HG03571 (cell line): ENCODE results near the gene SOCS7.

Source experiments
- ATAC-seq: cut with Tn5 transposase; IDR thresholded peaks from one replicate; pipeline ENCODE4 v1.9.1; 2021; ENCODE audit not compliant: unreplicated experiment

Gene SOCS7

DNA sequence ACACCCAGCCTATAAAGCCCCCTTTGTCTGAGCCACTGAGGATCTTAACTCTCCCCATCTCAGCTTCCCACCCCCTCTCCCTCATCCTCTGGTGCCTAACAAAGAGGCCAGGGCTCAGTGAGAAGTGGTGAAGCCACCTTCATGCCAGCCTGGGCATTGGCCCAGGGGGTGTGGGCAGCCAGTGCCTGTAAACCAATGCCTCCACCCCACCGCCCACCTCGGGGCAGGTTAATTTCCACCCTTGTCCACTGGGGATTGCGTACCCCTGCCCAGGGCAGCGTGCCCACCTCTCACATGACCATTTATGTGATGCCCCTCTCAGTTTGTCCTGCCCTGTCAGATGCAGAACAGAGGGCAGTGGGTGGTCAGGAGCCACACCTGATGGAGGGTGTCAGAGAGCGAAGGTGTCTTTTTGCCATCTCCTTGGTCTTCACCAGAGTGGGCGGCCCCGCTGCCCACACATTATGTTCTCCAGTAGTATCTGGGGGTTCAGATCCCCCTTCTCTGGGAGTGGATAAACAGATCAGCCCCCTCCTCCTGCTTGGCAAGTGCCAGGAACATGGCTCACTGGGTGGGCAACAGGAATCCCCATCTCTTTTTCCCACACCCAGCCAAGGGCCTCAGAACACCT is 66.5 kb downstream of the SOCS7 start:
- no peak for ATAC-seq

DNA sequence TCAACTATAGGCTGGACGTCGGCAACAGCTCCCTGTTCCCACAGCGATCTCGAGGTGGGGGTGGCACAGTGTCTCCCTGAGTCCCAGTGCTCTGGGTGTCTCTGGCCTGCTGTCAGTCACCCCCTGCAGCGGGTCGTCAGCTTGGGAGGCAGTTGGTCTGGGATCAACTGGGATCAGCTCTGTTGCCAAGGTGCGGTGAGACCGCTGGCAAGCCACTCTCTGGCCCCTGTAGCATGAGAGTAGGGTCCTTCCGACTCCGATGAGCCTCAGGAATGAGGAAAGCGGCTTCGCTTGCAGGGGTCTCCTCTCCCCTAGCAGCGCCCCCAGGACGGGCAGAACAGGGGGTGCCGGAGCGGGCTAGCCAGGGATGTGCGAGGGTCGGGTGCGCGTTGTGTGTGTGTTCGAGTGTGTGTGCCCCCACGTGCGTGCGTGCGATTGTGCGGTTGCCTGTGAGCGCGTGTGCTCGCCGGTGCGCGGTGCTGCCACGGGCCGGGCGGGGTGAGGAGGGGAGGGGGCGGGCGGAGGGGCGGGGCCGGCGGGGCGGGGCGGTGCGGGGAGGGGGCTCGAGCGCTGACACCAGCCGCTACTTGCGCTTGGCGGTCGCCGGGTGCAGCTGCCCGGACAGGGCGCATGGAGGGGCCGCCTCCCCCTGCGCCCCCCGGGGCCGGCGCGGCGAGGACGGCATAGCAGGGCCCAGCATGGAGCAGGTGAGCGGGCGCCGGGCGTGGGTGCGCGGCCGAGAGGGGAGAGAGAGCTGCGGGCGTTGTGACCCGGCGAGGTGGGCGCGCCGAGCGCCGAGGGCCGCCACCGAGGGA is 67.3 kb downstream of the SOCS7 start:
- ATAC-seq = no peak

DNA sequence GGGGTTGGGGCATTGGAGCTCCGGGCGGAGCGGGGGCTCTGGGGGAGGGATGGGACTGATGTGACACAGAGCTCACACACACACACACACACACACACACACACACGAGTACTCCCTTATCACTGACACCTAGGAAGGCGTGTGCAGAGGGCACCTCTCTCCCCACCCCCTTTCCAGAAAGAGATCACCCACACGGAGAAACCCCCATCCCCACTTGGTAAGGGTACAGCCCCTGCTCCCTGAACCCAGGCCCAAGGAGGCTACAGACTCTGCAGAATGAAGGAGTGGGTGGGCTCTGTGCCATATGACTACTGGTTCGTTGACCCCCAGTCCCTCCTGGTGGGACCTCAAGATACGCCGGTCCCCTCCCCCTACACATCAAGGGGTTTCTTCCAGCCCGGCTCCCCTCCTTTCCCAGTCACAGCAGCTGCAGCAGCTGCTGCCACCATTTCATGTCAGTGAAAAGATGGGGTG is 67.9 kb downstream of the SOCS7 start:
- ATAC-seq = no peak

DNA sequence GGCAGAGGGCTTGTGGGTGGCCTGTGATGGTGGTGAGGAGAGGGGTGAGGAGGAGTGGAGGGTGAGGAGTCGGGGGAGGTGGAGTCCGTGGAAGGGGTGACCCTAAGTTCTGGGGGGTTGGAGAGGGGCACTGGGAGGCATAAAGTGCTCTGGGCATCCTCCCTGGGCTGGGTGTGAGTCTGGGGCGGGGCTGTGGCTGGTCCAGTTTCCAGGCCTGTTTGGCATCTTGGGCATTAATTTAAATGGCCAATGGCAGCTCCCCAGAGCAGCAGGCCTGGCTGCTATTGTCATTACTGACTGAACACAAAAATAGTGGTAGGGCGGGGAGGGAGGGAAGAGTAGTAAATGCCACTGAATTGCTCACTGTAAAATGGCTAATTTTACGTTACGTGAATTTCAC is 68.9 kb downstream of the SOCS7 start:
- no peak for ATAC-seq

DNA sequence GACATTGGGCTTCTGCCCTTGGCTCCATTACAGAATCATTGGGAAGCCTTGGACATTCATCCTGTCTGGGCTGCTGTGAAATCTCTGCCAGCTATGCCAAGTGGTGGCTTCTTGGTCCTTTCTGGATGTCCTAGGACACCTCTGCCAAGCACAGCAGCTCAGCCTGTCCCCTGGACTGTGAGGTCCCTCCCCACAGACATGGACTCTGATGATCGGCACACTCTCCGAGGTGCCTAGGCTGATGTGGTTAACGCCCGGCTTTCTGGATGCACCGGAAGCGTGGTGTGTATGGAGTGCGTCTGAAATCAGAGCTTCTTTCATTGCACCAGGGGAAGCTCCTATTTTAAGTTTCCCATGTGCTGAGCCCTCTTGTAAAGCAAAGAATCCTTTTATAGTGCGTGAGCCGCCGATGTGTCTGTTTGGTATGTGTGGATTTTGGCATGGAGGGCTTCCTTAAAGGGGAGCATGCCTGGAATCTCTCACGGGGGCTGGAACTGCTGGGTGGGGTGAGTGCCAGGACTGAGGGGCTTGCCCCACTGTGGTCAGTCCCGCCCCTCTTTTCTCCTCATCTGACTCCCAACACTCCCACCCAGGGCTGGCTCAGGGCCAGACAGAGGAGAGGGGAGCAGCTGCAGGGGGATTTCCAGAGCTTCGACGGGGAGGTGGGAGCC is 69.7 kb downstream of the SOCS7 start:
- ATAC-seq = no peak

DNA sequence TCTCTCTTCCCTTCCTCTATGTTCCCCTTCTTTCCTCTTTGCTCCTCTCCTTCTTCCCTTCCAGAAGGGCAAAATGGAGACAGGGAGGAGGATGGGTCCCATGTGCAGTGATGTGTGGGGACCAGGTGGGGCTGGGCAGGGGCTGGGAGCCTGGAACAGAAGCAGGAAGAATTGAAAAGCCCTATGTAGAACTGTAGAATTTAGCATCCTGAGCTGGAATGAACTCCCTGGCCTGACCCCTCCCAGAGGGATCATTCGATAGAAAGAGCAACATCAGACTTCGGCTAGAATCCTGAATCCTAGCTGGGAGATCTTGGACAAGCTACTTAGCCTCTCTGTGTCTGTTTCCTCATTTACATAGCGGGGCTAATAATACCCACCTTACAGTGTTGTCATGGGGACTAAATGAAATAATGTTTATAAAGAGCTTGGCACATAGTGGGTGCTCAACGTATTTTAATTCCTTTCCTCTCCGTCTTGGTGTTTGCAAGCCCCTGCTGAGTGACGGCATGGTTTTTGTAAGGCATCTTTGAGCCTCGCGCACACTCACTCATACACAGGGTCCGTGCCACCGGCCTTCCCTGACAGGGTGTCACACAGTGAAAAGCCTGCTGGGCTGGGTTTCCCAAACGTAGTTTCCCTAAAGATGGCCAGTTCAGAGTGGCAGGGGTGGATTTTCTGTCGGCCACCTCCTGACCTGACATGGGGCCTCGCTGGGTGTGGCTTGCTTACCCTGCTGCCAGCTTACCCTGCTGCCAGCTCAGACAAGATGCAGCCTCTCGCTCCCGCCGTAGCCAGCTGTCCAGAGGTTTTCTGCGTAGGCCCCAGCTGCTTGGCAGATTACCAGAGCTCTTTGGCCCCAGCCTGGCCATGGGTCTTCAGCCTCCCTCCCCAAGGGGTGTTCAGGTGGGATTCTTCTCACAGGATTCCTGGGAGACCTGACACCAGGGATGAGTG is 70.5 kb downstream of the SOCS7 start:
- ATAC-seq = no peak

DNA sequence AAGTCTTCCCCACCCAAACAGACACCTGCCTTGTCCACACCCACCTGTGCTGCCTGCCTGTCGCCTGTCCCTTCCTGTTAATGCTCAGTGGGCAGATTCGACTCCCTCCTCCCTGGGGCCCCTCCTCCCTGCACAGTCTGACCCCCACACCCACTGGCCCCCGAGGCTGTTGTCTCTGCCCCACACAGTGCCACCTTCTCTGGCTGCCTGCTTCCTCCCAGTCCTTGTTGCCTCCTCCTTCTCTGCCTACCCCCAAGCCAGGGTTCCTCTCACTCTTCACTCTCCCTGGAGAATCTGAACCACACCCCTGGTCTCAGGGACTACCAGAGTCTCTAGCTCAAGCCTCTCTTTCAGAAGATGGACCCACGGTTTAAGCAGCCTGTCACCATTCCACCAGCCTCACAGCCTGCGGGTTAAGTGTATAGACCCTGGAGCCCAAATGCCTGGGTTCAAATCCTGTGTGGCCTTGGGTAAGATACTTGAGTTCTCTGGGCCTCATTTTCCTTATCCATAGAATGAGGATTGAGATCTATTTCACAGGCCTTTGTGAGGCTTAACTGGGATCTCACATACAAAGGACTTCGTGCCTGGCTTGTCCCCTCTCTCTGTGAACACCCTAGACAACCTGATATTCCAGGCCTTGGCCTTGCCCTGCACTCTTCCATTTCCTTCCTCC is 72.8 kb downstream of the SOCS7 start:
- ATAC-seq = no peak

DNA sequence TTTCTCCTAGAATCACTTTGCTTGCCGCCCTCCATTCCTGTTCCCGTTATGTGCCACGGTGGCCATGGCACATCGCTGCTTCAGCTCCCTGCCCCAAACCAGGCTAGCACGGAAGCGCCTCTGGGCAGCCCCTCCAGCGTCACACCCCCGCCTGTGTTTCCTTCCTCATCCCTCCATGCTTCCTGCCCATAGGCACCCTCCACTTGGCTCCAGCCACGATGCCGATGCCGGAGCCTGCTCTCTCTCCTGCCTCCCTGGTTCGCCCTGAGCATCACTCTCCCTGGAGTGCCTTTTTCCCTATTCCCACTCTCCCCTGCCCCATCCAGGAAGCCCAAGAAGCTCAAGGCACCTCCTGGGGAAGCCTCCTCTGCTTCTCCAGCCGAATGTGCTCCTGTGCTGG is 73.4 kb downstream of the SOCS7 start:
- no peak for ATAC-seq

DNA sequence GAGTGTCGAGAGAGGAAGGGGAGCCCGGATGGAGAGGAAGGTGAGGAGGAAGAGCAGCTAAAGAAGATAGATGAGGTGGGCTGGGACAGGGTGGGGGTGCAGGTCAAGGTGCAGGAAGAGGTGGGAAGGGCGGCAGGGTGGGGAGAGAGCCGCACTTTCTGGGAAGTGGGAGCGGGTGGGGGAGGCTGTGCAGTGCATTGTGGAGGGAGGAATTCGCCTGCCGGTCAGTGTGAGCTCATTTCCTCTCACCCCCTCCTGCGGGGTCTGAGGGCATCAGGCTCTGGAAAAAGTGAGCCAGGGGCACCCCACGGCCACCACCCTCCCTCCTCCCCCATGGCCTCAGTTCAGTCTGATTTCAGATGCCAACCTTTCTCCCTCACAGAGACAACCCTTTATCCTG is 74.1 kb downstream of the SOCS7 start:
- ATAC-seq = no peak

DNA sequence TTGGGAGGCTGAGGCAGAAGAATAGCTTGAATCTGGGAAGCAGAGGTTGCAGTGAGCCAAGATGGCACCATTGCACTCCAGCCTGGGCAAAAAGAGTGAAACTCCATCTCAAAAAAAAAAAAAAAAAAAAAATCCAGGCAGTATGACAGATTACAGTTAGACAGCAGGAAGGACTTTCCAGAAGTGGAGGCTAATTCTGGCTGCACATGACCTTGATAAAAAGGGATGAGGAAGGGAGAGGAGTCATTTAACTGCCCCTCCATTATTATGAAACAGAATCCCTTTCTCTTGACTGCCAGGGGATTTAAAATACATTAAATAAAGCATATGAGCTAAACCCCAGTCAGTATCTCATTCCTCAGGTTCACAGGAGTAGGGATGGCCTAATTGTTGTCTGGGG is 74.8 kb downstream of the SOCS7 start:
- ATAC-seq = no peak

DNA sequence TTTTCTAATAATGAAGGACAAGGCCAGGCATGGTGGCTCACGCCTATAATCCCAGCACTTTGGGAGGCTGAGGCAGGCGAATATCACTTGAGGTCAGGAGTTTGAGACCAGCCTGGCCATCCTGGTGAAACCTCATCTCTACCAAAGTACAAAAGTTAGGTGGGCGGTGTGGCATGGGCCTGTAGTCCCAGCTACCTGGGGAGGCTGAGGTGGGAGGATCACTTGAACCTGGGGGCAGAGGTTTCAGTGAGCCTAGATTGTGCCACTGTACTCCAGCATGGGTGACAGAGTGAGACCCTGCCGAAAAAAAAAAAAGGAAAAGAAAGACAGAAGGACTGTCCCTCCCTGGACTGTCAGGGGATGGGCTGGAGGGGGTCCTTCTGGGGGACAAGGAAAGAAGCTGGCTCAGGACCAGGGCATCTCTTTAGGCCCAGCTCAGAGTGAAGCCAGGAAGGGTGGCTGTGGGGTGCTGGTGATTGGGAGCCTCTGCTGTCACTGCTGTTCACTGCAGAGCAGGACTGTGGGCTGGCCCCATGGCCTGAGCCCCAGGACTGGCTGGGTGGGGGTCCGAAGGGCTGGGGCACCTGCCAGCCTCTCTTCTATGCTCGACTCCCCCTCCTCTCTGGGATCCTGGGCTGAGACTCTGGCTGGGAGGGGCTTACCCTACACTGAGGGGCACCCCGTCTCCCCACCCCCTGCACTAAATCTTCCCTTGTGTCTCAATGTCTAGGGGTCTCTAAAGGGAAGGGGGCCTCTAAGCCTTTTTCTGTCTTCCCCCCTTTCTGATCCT is 75.7 kb downstream of the SOCS7 start:
- no peak for ATAC-seq

DNA sequence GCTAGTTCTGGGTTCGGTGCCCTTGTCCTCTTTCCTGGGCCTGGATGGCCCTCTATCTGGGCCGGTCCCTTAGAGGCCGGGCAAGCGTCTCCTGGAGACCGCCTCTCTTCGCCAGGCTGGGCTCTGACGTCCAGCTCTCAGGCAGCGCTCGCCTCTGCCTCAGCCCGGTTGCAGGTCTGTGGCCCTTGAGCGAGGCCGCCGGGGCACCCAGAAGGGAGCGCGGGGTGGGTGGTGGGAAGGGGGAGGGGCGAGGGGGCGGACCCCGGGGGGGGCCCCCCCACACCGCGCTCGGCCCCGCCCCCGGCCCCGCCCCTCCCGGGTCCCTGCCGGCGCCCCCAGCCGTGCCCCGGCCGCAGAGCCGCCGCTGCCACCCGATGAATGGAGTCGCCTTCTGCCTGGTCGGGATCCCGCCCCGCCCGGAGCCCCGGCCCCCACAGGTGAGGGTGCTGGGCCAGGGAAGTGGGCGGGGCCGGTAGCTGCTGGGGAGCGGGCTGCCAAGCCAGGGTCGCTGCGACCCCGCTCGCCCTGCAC is 76.5 kb downstream of the SOCS7 start, which contains the start of gene ARHGAP23:
TSS of gene ARHGAP23 (plus strand) at position 353 of the 531 bp plus-strand sequence. CDS start at position 375, 22 bp downstream.
- no peak for ATAC-seq

DNA sequence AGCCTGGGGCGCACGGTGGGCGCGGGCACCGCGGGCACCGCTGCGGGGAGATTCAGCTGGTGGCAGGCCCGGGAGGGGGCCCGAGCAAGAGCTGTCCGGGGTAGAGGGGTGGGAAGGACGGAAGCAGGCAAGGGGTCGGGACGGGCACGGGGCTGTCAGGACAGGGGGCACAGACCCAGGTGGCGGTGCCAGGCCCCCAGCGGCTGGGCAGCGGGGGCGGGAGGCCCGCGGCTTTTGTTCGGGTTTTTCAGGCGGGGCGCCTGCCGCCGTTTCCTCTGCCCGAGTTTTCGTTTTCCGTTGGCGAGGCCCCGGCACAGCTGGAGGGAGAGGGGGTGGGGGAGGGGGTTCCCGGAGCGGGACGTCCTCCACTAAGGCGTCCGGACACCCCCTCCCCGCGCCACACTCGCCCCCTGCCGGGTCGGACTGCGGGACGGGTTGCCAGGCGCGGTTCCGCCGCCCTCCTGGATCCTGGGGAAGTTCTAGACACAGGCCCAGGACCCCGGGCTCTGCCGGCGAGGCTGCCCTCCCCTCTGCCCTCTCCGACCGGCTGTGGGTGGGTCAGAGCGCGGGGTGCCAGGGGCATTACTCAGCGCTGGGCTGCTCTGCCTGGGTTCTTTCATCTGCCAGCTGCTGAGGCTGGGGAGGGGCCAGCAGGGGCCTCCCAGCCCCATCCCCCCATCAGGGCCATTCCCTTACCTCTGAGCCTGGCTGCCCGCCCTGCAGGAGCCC is 77.2 kb downstream of the SOCS7 start:
- ATAC-seq = no peak

DNA sequence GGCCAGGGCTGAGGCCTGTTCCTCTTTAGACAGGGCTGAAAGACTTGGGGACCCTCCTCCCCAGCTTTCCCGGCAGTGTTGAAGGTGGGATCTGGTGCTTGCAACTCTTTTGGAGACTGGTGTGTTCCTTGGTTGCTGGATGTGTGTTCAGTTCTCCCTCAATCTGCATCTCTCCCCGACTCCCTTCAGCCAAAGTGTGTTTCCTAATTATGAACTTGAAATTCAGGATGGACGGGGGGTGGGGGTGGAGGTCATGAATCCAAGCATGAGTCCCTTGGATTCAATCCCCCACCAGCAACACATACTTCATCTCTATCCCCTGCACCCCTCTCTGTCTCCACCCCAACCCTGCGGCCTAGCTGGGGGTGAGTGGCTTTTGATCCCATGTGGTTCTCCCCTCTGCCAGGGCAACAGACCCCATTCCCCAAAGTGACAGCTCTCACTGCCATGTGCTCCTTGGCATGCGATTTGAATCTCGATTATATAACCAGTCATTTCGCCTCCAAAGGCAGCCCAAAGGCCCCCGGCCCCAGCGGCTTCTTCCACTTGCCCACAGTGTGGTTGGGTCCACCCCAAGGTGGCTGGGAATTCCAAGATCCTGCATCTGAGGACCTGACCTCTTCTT is 77.9 kb downstream of the SOCS7 start:
- ATAC-seq = no peak

DNA sequence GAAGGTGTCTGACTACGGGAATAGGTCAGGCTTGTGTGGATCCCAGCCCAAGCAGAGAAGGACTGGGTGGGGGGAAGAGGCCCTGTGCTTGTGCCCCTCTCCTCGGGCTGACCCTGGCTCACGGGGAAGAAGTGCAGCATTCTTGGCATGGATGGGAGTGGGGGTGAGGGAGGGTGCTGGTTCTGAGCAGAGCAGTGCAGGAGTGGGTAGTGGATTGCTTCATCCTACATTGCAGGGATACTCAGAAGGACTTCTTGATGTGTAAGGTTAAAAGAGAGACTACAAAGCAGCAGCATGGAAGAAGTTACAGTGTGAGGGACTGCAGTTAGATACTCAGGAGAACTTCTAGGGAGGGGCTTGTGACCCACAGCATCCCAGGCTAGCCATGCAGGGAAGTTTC is 78.7 kb downstream of the SOCS7 start:
- ATAC-seq = no peak

DNA sequence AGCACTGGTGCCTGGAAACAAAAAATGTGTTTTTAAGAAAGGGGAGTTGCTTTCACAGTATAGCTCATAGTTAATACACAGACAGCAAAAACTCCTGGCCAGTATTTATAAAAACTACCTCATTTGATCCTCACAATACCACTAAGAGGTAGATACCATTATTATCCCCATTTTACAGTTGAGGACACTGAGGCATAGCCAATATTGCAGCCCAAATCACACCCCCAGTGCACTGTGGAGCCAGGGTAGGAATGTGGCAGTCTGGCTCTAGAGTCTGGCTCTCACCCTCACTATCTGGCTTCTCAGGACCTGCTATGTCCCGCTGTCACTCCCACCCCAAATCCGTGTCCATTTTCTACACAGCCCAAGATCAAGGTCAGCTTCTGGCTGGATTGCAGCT is 79.2 kb downstream of the SOCS7 start:
- no peak for ATAC-seq

DNA sequence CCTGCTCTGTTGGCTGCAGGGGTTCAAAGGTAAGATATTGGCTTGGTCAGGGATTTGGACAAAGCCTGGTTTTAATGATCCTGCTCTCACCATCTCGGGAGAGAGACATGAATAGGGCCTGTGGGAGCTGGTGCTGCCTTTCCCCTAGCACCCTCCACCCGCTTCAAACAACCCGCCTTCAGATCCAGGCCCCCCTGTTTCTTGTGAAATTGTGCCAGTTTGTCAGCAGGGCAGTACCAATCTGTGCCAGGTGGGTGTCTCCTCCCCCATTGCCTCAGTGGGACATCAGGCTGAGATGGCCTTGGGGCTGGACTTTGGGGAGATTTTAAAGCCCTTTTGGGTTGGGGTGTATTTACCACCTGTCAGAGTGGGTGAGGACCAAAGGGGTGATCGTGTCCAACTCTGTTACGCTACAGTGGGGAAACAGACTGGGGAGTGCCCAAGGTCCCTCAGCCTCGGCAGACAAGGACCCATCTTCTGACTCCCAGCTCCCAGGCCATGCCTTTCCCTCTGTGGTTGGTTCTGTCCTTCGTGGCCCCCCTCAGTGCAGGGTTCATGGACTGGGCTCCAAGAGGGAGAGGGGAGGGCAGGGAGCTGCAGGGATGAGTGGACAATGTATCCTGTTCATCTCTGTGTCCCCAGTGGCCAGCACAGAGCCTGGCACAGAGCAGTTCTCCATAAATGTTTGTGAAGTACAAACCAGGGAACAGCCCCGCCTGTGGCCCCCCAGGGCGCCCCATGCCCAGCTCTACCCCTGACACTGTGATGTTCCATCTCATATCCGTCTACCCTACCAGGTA is 79.9 kb downstream of the SOCS7 start:
- ATAC-seq = no peak
